ENCODE data around the gene SERPINB2. TPM values are rescaled to one million over a fixed set of nuclear protein-coding genes. Genes with fewer than 3 reads are reported as not detected.

Gene SERPINB2, protein sequence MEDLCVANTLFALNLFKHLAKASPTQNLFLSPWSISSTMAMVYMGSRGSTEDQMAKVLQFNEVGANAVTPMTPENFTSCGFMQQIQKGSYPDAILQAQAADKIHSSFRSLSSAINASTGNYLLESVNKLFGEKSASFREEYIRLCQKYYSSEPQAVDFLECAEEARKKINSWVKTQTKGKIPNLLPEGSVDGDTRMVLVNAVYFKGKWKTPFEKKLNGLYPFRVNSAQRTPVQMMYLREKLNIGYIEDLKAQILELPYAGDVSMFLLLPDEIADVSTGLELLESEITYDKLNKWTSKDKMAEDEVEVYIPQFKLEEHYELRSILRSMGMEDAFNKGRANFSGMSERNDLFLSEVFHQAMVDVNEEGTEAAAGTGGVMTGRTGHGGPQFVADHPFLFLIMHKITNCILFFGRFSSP
- under 1 TPM in 3 of 9 donors, not detected in 6; 0.17 to 0.37 (median 0.28) TPM for total RNA-seq
- polyA plus RNA-seq = 1 to 10 TPM in 1 of 3 donors, not detected in 2; 1.3 TPM
- long read RNA-seq, donor 1 = 0 reads
- long read RNA-seq, donor 2 = 0 reads
- long read RNA-seq, donor 3 = 0 reads
- long read RNA-seq, donor 4 = 0 reads
- long read RNA-seq, donor 5 = 0 reads
- long read RNA-seq, donor 6 = 0 reads
- long read RNA-seq, donor 7 = 0 reads
- long read RNA-seq, donor 8 = 0 reads
- long read RNA-seq, donor 9 = 0 reads
- long read RNA-seq, donor 10 = 0 reads

DNA sequence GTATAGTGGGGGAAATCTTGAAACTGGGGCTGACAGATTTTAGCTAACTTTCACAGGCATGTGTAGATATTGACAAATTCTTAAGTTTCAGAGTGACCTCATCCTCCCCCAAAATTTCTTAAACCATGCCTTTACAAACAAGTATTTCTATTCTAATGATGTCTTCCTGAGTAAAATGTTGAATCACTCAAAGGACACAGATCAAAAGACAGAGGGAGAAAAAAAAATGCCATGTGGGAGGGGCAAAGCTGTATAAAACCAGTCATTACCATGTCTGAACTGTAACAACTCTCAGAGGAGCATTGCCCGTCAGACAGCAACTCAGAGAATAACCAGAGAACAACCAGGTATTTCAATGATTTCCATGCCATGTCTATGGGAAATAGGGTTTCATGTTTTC, at the start of gene SERPINB2:
TSS of gene SERPINB2 (plus strand) at position 282 of the 400 bp plus-strand sequence. CDS start 3,740 bp downstream, outside the sequence.
- 44 to 59% (median 47%) methylated on average over 1 of the region's 1 CpG for WGBS, 4 donors
- Histone ChIP-seq H3K4me1 (replicated peaks in 1 of 2) (no peaks in the 10 kb centered on the region), H3K4me3 (no peak within 1 kb of the TSS), H3K36me3 (replicated peaks in 1 of 2) (no peaks in the 10 kb centered on the region), H3K27me3 (peaks cover 7% of the 10 kb centered on the region), H3K27ac (no peak within 1 kb of the TSS), H3K9me3 (replicated peaks in 1 of 3) (no peaks in the 10 kb centered on the region)
- TF ChIP-seq POLR2A (IDR thresholded peaks at IDR 0.05) = no peak
- TF ChIP-seq, protein P1, sequence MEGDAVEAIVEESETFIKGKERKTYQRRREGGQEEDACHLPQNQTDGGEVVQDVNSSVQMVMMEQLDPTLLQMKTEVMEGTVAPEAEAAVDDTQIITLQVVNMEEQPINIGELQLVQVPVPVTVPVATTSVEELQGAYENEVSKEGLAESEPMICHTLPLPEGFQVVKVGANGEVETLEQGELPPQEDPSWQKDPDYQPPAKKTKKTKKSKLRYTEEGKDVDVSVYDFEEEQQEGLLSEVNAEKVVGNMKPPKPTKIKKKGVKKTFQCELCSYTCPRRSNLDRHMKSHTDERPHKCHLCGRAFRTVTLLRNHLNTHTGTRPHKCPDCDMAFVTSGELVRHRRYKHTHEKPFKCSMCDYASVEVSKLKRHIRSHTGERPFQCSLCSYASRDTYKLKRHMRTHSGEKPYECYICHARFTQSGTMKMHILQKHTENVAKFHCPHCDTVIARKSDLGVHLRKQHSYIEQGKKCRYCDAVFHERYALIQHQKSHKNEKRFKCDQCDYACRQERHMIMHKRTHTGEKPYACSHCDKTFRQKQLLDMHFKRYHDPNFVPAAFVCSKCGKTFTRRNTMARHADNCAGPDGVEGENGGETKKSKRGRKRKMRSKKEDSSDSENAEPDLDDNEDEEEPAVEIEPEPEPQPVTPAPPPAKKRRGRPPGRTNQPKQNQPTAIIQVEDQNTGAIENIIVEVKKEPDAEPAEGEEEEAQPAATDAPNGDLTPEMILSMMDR (IDR thresholded peaks at IDR 0.05) = no peak
- DNase-seq = no peak
- intact Hi-C loops (cut with DNase I) = no loop called here

DNA sequence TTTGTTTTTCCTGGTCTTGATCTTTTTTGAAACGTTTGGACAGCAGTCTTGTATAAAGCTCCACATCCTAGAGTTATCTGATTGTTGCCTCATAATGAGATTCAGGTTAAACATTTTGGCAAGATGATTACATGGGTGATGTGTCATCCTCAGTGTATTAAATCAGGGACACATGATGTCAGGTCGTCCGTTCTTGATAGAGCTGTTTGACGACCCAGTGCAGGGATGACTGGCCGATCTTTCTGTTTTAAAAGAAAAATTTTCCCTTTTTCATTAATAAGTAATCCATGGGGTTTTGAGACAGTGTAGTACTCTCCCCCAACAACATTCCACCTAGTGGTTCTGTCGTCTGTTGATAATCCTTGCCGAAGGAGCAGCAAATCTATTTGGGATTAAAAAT, 44.5 kb upstream of the SERPINB2 start:
- intact Hi-C loops (cut with DNase I) = loop anchor here in 1 of 2 donors (10.0 kb wide), 1 partner anchor 328 kb away; no protein-coding TSS in a partner anchor
- peaks cover 5% of the 10 kb centered on the region for H3K27me3 ChIP-seq
- H3K4me3 ChIP-seq = no peak overlapping the region
- TF ChIP-seq POLR2A (IDR thresholded peaks at IDR 0.05) = no peak
- TF ChIP-seq, protein P1 (IDR thresholded peaks at IDR 0.05) = no peak
- no peak for DNase-seq
- no peaks in the 10 kb centered on the region for H3K36me3 ChIP-seq (replicated peaks in 1 of 2)
- H3K9me3 ChIP-seq (replicated peaks in 1 of 3) = no peaks in the 10 kb centered on the region
- no peak overlapping the region for H3K27ac ChIP-seq
- 45 to 57% (median 50%) methylated on average over 7 of the region's 7 CpGs for WGBS, 4 donors
- no peaks in the 10 kb centered on the region for H3K4me1 ChIP-seq (replicated peaks in 1 of 2)

DNA sequence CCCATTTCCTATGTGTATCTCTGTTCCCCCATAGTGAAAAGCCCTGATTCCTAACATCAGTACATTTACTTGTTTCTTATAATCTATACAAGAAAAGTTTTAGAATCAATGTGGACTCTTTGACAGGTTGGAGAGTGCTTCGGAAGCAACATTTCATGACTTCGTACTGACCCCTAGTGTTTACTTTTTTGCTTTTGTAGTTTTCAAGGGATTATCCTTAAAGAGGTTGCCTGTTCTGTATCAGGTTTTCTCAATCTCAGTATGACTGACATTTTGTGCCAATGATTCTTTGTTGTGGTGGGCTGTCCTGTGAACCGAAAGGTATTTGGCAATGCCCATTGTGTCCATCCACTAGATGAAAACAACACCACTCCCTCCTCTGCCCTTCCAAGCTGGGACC, 43.3 kb upstream of the SERPINB2 start:
- no peaks in the 10 kb centered on the region for H3K9me3 ChIP-seq (replicated peaks in 1 of 3)
- 12 to 21% (median 15%) methylated on average over 3 of the region's 3 CpGs for WGBS, 4 donors
- intact Hi-C loops (cut with DNase I) = loop anchor here in 1 of 2 donors (10.0 kb wide), 1 partner anchor 329 kb away; no protein-coding TSS in a partner anchor
- H3K27me3 ChIP-seq = peaks cover 5% of the 10 kb centered on the region
- no peak overlapping the region for H3K27ac ChIP-seq
- no peaks in the 10 kb centered on the region for H3K36me3 ChIP-seq (replicated peaks in 1 of 2)
- DNase-seq = no peak
- no peak overlapping the region for H3K4me3 ChIP-seq
- H3K4me1 ChIP-seq (replicated peaks in 1 of 2) = no peaks in the 10 kb centered on the region
- TF ChIP-seq, protein P1 (IDR thresholded peaks at IDR 0.05) = peak in 2 of 6 experiments; percentile 4 to 31
- TF ChIP-seq POLR2A (IDR thresholded peaks at IDR 0.05) = no peak

DNA sequence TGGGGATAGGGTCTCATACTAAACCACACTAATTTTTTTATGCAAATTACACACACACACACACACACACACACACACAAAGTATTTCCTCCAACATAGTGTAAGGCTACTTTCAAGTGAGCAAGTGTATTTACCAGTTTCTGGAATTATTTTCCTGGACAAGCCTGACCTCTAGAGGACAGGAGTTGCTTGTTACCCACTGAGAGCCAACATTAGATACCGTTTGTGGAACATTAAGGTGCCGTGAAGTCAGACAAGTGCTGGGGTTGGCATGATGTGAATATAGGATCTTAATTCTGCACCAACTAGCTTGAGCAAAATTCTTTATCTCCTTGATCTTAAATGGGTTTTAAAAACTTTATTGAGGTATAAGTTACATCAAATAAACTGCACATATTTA, 39.3 kb upstream of the SERPINB2 start:
- intact Hi-C loops (cut with DNase I) = loop anchor here in 1 of 2 donors (10.0 kb wide), 1 partner anchor 333 kb away; no protein-coding TSS in a partner anchor
- no peaks in the 10 kb centered on the region for H3K9me3 ChIP-seq (replicated peaks in 1 of 3)
- no peaks in the 10 kb centered on the region for H3K36me3 ChIP-seq (replicated peaks in 1 of 2)
- H3K4me3 ChIP-seq = no peak overlapping the region
- H3K27ac ChIP-seq = no peak overlapping the region
- DNase-seq = no peak
- no peaks in the 10 kb centered on the region for H3K27me3 ChIP-seq
- no peak for TF ChIP-seq POLR2A (IDR thresholded peaks at IDR 0.05)
- TF ChIP-seq, protein P1 (IDR thresholded peaks at IDR 0.05) = peak; percentile 22 to 44 (median 42)
- H3K4me1 ChIP-seq (replicated peaks in 1 of 2) = no peaks in the 10 kb centered on the region
- 0 to 3% (median 2%) methylated on average over 2 of the region's 2 CpGs for WGBS, 4 donors

Measured in adrenal gland (tissue), 19 donors.